Esophagus squamous epithelium (tissue), 5 donors: ENCODE data around the gene C5orf58. TPM values are rescaled to one million over a fixed set of nuclear protein-coding genes. Genes with fewer than 3 reads are reported as not detected.
A peak's percentile ranks its signal among the peaks of the same experiment; 100 is the strongest.

Experiments used
- DNase-seq: peaks from one replicate; lab custom pipeline; 2025; lab: John Stamatoyannopoulos, UW
- H3K27ac ChIP-seq, 4 donors: fragments of 200-600 bp; sonication (generic); one replicate each; pipeline ENCODE4 v1.5.1; 2016 to 2019; ENCODE audit warnings: mild to moderate bottlenecking in 1 of 4
- H3K27me3 ChIP-seq, 4 donors: fragments of 200-600 bp; sonication (generic); 1 replicate in 3 of 4; 2 replicates in 1 of 4; pipeline versions ENCODE4 v1.5.1 to v1.6.0; 2017 to 2021; ENCODE audit warnings: antibody characterized with exemption in 1 of 4
- H3K36me3 ChIP-seq, 3 donors: fragments of 200-600 bp; sonication (generic); one replicate each; pipeline ENCODE4 v1.5.1; 2016 to 2019
- H3K4me1 ChIP-seq, 3 donors: fragments of 200-600 bp; sonication (generic); one replicate each; pipeline ENCODE4 v1.5.1; 2017 to 2019
- H3K4me3 ChIP-seq, 4 donors: fragments of 200-600 bp; sonication (generic); 1 replicate in 3 of 4; 2 replicates in 1 of 4; pipeline ENCODE4 v1.5.1; 2016 to 2019; ENCODE audit warnings: mild to moderate bottlenecking in 2 of 4, moderate library complexity in 1 of 4
- H3K9me3 ChIP-seq, 3 donors: fragments of 200-600 bp; sonication (generic); one replicate each; pipeline ENCODE4 v1.5.1; 2016 to 2019
- POLR2A ChIP-seq, 4 donors: fragments of 450-650 bp; IDR thresholded peaks; one replicate each; pipeline ENCODE4 v1.6.1; 2017; ENCODE audit warnings: antibody characterized with exemption in 4 of 4, mild to moderate bottlenecking in 4 of 4, moderate library complexity in 3 of 4
- WGBS, 2 donors: methylation state at CpG; one replicate each; pipeline ENCODE4 v1.1.5; 2018; 5-methylcytosine and 5-hydroxymethylcytosine counted together
- intact Hi-C: fragments of 100-400 bp; cut with DNase I; formaldehyde crosslinking; loops from one replicate; pipeline ENCODE4 v1.15.0; 2022
- total RNA-seq, 4 donors: library from RNA; depleted of rRNA; stranded (reverse); fragments of >200 nt; gene quantifications; one replicate each; pipeline ENCODE4 v1.1.0, GENCODE V29; 2016
- TF ChIP-seq, protein P1 (sequence below), 6 experiments: fragments of 450-650 bp in 4 of 6; fragments of 200-600 bp in 2 of 6; sonication (generic) in 2 of 6; IDR thresholded peaks; one replicate each; pipeline ENCODE4 v1.5.1; 2016 to 2019; ENCODE audit warnings: antibody characterized with exemption in 6 of 6, mild to moderate bottlenecking in 4 of 6, moderate library complexity in 4 of 6
- donor health status: DM: yes; HTN: yes; CAD: no.

C5orf58 gene
- total RNA-seq, 4 donors from 2014 or later, result not detected

- no peak overlapping the region for H3K4me3 ChIP-seq
- H3K9me3 ChIP-seq, result no peaks in the 10 kb centered on the region
- no peak for DNase-seq
- 45 to 56% methylated on average over 2 of the region's 2 CpGs for WGBS, 2 donors
- no peaks in the 10 kb centered on the region for H3K27me3 ChIP-seq
- intact Hi-C loops, result loop anchor here (5.0 kb wide), 1 partner anchor 196 kb away; no protein-coding TSS in a partner anchor
- H3K36me3 ChIP-seq, result no peaks in the 10 kb centered on the region
- H3K27ac ChIP-seq, result peak overlapping the region in 2 of 4 donors; percentile 3 to 20
- peaks cover 0 to 26% (median 8%) of the 10 kb centered on the region in 3 donors for H3K4me1 ChIP-seq
- TF ChIP-seq, protein P1, sequence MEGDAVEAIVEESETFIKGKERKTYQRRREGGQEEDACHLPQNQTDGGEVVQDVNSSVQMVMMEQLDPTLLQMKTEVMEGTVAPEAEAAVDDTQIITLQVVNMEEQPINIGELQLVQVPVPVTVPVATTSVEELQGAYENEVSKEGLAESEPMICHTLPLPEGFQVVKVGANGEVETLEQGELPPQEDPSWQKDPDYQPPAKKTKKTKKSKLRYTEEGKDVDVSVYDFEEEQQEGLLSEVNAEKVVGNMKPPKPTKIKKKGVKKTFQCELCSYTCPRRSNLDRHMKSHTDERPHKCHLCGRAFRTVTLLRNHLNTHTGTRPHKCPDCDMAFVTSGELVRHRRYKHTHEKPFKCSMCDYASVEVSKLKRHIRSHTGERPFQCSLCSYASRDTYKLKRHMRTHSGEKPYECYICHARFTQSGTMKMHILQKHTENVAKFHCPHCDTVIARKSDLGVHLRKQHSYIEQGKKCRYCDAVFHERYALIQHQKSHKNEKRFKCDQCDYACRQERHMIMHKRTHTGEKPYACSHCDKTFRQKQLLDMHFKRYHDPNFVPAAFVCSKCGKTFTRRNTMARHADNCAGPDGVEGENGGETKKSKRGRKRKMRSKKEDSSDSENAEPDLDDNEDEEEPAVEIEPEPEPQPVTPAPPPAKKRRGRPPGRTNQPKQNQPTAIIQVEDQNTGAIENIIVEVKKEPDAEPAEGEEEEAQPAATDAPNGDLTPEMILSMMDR (IDR thresholded peaks at IDR 0.05), result no peak
- TF ChIP-seq POLR2A (IDR thresholded peaks at IDR 0.05), result no peak
Observed at GRCh38 chr5:170226661-170227060, 6.1 kb upstream of the C5orf58 start.

- intact Hi-C loops, result loop anchor here (5.0 kb wide), 1 partner anchor 193 kb away; no protein-coding TSS in a partner anchor
- WGBS, 2 donors, result 77 to 85% methylated on average over 6 of the region's 6 CpGs
- no peak overlapping the region for H3K4me3 ChIP-seq
- no peak for TF ChIP-seq POLR2A (IDR thresholded peaks at IDR 0.05)
- TF ChIP-seq, protein P1 (IDR thresholded peaks at IDR 0.05), result no peak
- H3K9me3 ChIP-seq, result no peaks in the 10 kb centered on the region
- H3K36me3 ChIP-seq, result no peaks in the 10 kb centered on the region
- peaks cover 0 to 6% (median 4%) of the 10 kb centered on the region in 3 donors for H3K4me1 ChIP-seq
- no peaks in the 10 kb centered on the region for H3K27me3 ChIP-seq
- H3K27ac ChIP-seq, result no peak overlapping the region
- DNase-seq, result no peak
Observed at GRCh38 chr5:170228762-170229435, 3.9 kb upstream of the C5orf58 start.

- no peaks in the 10 kb centered on the region for H3K27me3 ChIP-seq
- H3K4me1 ChIP-seq, result no peaks in the 10 kb centered on the region
- intact Hi-C loops, result no loop called here
- no peaks in the 10 kb centered on the region for H3K36me3 ChIP-seq
- WGBS, 2 donors, result 84 to 91% methylated on average over 8 to 11 of the region's 18 CpGs
- TF ChIP-seq, protein P1 (IDR thresholded peaks at IDR 0.05), result no peak
- no peak for TF ChIP-seq POLR2A (IDR thresholded peaks at IDR 0.05)
- no peaks in the 10 kb centered on the region for H3K9me3 ChIP-seq
- no peak overlapping the region for H3K27ac ChIP-seq
- DNase-seq, result no peak
- no peak overlapping the region for H3K4me3 ChIP-seq
Observed at GRCh38 chr5:170233358-170233892, 640 bp downstream of the C5orf58 start.

- intact Hi-C loops, result no loop called here
- Histone ChIP-seq H3K36me3 (no peaks in the 10 kb centered on the region), H3K27ac (no peak overlapping the region), H3K9me3 (no peaks in the 10 kb centered on the region), H3K4me1 (no peaks in the 10 kb centered on the region), H3K27me3 (no peaks in the 10 kb centered on the region), H3K4me3 (no peak overlapping the region)
- WGBS, 2 donors, result 75 to 80% methylated on average over 3 of the region's 3 CpGs
- TF ChIP-seq, protein P1 (IDR thresholded peaks at IDR 0.05), result no peak
- no peak for TF ChIP-seq POLR2A (IDR thresholded peaks at IDR 0.05)
- DNase-seq, result no peak
Observed at GRCh38 chr5:170235876-170236864, 3.4 kb downstream of the C5orf58 start.
